GM12878 (cell line): Measurements from ENCODE around the gene RAB29. TPM values are rescaled to one million over a fixed set of nuclear protein-coding genes. Genes with fewer than 3 reads are reported as not detected.

Experiments
- ATAC-seq: fragments of 200-7000 bp; cut with Tn5 transposase; 3 replicates; pipeline ENCODE4 v1.9.1; 2020; ENCODE audit warnings: mild to moderate bottlenecking, moderate library complexity
- BruUV-seq: library from RNA; stranded (reverse); fragments of 400-500 nt; replicated peaks from 2 replicates; lab custom pipeline; 2021; lab: Mats Ljungman, UMichigan
- CTCF ChIA-PET: fragments of 300-600 bp; sonication (Branson Sonifier 250); formaldehyde crosslinking; extraction: SDS; loops from one replicate; lab custom pipeline; 2021; ENCODE audit warnings: inconsistent platforms; lab: Yijun Ruan, JAX
- POLR2A ChIA-PET: fragments of 350-600 bp; formaldehyde crosslinking; extraction: SDS; loops from one replicate; lab custom pipeline; 2021; ENCODE audit warnings: inconsistent platforms; lab: Charles Lee
- RAD21 ChIA-PET: fragments of 300-600 bp; sonication (Branson Sonifier 250); formaldehyde crosslinking; loops from one replicate; lab custom pipeline; 2023; ENCODE audit warnings: antibody characterized with exemption; ENCODE audit not compliant: unreplicated experiment; lab: Charles Lee
- SMC1A ChIA-PET: fragments of 300-600 bp; sonication (Branson Sonifier 250); formaldehyde crosslinking; loops from one replicate; lab custom pipeline; 2023; ENCODE audit not compliant: unreplicated experiment, uncharacterized antibody; lab: Charles Lee
- DNase-seq: peaks from one replicate; pipeline ENCODE4 v3.0.0-alpha.2; 2011; ENCODE audit warnings: low read depth, low spot score
- FAIRE-seq: peaks from 3 replicates; lab custom pipeline; 2011; peaks lifted over from hg19 to GRCh38; lab: Jason Lieb, UNC
- H2AFZ ChIP-seq: 2 replicates; pipeline ENCODE4 v1.6.0; 2011; ENCODE audit warnings: low read depth, low read length, control low read depth; ENCODE audit not compliant: control insufficient read depth
- H3K27ac ChIP-seq: 2 replicates; pipeline ENCODE4 v1.5.1; 2011; ENCODE audit warnings: control low read depth; ENCODE audit not compliant: control insufficient read depth, insufficient read depth
- H3K27me3 ChIP-seq, 2 experiments: replicated peaks in 1 of 2; 2 replicates each; pipeline versions ENCODE4 v1.6.0 to v1.6.1; 2011; ENCODE audit warnings: low read length in 1 of 2; ENCODE audit not compliant: control insufficient read depth in 2 of 2, insufficient read depth in 2 of 2
- H3K36me3 ChIP-seq, 2 experiments: 2 replicates each; pipeline ENCODE4 v1.5.1; 2011; ENCODE audit warnings: low read length in 1 of 2; ENCODE audit not compliant: control insufficient read depth in 2 of 2, insufficient read depth in 2 of 2
- H3K4me1 ChIP-seq: 2 replicates; pipeline ENCODE4 v1.6.1; 2011; ENCODE audit warnings: mild to moderate bottlenecking, low read length, moderate library complexity, mixed read lengths; ENCODE audit not compliant: control insufficient read depth, insufficient read depth
- H3K4me2 ChIP-seq: 2 replicates; pipeline ENCODE4 v1.6.0; 2011; ENCODE audit warnings: control low read depth; ENCODE audit not compliant: control insufficient read depth, insufficient read depth
- H3K4me3 ChIP-seq: fragments of 200-600 bp; sonication (generic); 2 replicates; pipeline ENCODE4 v1.5.1; 2016
- H3K79me2 ChIP-seq: 2 replicates; pipeline ENCODE4 v1.6.0; 2011; ENCODE audit warnings: low read length; ENCODE audit not compliant: control insufficient read depth, insufficient read depth
- H3K9ac ChIP-seq: 2 replicates; pipeline ENCODE4 v1.8.0; 2011; ENCODE audit warnings: low read length, control low read depth, mixed read lengths; ENCODE audit not compliant: control insufficient read depth, insufficient read depth
- H3K9me3 ChIP-seq: replicated peaks from 3 replicates; pipeline ENCODE4 v1.5.1; 2011; ENCODE audit warnings: mild to moderate bottlenecking, low read length; ENCODE audit not compliant: control insufficient read depth, insufficient read depth
- H4K20me1 ChIP-seq: 2 replicates; pipeline ENCODE4 v1.6.0; 2011; ENCODE audit not compliant: control insufficient read depth, insufficient read depth
- BHLHE40 ChIP-seq, 2 experiments: fragments of 450-650 bp in 1 of 2; IDR thresholded peaks; 2 replicates each; pipeline ENCODE4 v1.6.1; 2011 to 2017; ENCODE audit warnings: low read depth in 2 of 2, borderline replicate concordance in 1 of 2, improper control_type of control experiment in 1 of 2, low read length in 1 of 2, mild to moderate bottlenecking in 1 of 2
- CREB1 ChIP-seq: IDR thresholded peaks from 2 replicates; pipeline ENCODE4 v1.6.1; 2012; ENCODE audit warnings: low read depth, mild to moderate bottlenecking, inconsistent platforms
- LARP7 ChIP-seq: fragments of 450-650 bp; IDR thresholded peaks from 2 replicates; pipeline ENCODE4 v1.6.1; 2017; ENCODE audit warnings: mild to moderate bottlenecking
- MEF2A ChIP-seq: IDR thresholded peaks from 2 replicates; pipeline ENCODE4 v1.6.1; 2011; ENCODE audit warnings: low read depth, mild to moderate bottlenecking, low read length, moderate library complexity; ENCODE audit not compliant: insufficient read depth
- MTA2 ChIP-seq: fragments of 450-650 bp; IDR thresholded peaks from 2 replicates; pipeline ENCODE4 v1.6.1; 2016; ENCODE audit warnings: low read depth, mild to moderate bottlenecking, moderate library complexity
- TBL1XR1 ChIP-seq: IDR thresholded peaks from 2 replicates; pipeline ENCODE4 v1.6.1; 2012; ENCODE audit warnings: low read depth, low read length, improper control_type of control experiment
- ZNF24 ChIP-seq: fragments of 450-650 bp; IDR thresholded peaks from 2 replicates; pipeline ENCODE4 v1.6.1; 2017; ENCODE audit warnings: antibody characterized with exemption, mild to moderate bottlenecking
- WGBS: methylation state at CpG from one replicate; pipeline ENCODE4 v1.1.6; 2016; ENCODE audit warnings: low lambda C conversion rate; ENCODE audit not compliant: insufficient replicate concordance, insufficient coverage; ENCODE audit errors: missing lambda C conversion rate; 5-methylcytosine and 5-hydroxymethylcytosine counted together
- in situ Hi-C: fragments of 300-500 bp; cut with MboI; formaldehyde crosslinking; loops from 9 replicates; pipeline ENCODE4 v1.14.3; 2018; ENCODE audit warnings: mixed read lengths
- intact Hi-C: fragments of 100-400 bp; cut with micrococcal nuclease; formaldehyde crosslinking; loops from one replicate; pipeline ENCODE4 v1.14.2; 2022; ENCODE audit not compliant: unreplicated experiment
- polyA plus RNA-seq, 11 experiments: library from polyadenylated mRNA; depleted of rRNA in 4 of 11; unstranded in 6 of 11; stranded (reverse) in 5 of 11; fragments of >200 nt; fragmentation: Nextera tagmentation in 4 of 11; fragmentation: Illumina TruSeq in 1 of 11; extraction: Ambion mirVana in 4 of 11; extraction: Trizol in 1 of 11; gene quantifications; 1 replicate in 1 of 11; 2 replicates in 10 of 11; pipeline versions ENCODE4 v1.2.1 to v1.2.3, GENCODE V29; 2011 to 2016; ENCODE audit warnings: inconsistent platforms in 2 of 11, missing spikeins in 2 of 11, low read depth in 1 of 11
- total RNA-seq, 4 experiments: library from RNA; depleted of rRNA in 3 of 4; stranded (reverse); fragments of >200 nt in 3 of 4; fragmentation: Illumina TruSeq in 1 of 4; extraction: Trizol in 1 of 4; gene quantifications; 2 replicates each; pipeline versions ENCODE4 v1.2.1 to v1.2.3, GENCODE V29; 2013 to 2021
- TF ChIP-seq, protein P1 (sequence below): IDR thresholded peaks from 2 replicates; pipeline ENCODE4 v1.6.1; 2011; ENCODE audit warnings: borderline replicate concordance, low read depth, mild to moderate bottlenecking, moderate library complexity, mixed read lengths, low read length; ENCODE audit not compliant: insufficient read depth; ENCODE audit errors: extremely low read length
- TF ChIP-seq, protein P2 (sequence below): fragments of 450-650 bp; IDR thresholded peaks from 2 replicates; pipeline ENCODE4 v1.6.1; 2017; ENCODE audit warnings: borderline replicate concordance

RAB29 gene
- total and polyA plus RNA-seq, 10 of the 15 experiments (the other 5 are each of a cell fraction or from before 2014, with no cell fraction given): 11.7 to 74.5 (median 15.0) TPM

DNA sequence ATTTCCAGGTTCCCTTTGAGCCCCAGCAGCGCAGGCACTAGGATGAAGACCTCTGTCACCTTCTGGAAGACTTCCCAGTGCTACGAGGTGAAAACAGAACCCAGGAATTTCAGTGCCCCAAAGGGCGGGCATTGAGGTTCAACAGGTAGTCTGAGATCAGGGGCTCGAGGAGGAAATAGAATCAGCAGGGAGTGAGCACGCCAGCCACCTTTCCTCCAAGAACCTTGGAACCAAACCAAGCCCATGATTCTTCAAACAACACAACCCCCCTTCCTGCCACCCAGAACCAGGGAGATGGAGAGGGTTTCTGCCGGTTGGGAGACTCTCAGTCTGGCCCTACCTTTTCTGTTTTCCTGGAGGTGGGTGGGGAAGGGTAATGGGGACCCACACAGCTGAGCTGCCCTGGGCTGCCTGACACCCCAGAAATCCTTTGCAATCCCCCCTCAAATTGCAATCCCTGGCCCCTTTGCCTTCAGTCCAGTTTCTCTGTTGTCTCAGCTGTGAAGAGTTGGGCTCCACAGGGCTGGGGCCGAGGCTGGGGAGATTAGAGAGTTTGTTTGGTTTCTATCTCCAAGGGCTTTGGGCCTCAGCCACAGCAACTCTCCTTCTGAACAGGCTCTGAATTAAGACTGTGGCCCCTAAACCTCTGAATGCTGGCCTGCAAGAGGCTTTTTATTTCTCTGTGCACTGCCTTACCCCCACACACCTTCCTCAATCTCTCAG lies 25.9 kb upstream of the RAB29 start:
- no peak for FAIRE-seq
- no peaks in the 10 kb centered on the region for H3K36me3 ChIP-seq
- in situ Hi-C loops: no loop called here

More for the DNA sequence above, 25.9 kb upstream of the RAB29 start:
- POLR2A ChIA-PET: no interaction called here
- no peaks in the 10 kb centered on the region for H3K27me3 ChIP-seq
- SMC1A ChIA-PET: no interaction called here
- no peak for DNase-seq
- no peak for ATAC-seq
- no peaks in the 10 kb centered on the region for H3K9me3 ChIP-seq
- WGBS: 44% methylated on average over 7 of the region's 7 CpGs
- no peak overlapping the region for H3K4me2 ChIP-seq
- no peak overlapping the region for H2AFZ ChIP-seq
- RAD21 ChIA-PET: no interaction called here
- H4K20me1 ChIP-seq: no peaks in the 10 kb centered on the region
- intact Hi-C loops: no loop called here
- H3K27ac ChIP-seq: no peak overlapping the region
- H3K9ac ChIP-seq: no peak overlapping the region
- CTCF ChIA-PET: no interaction called here
- no TSS peak for BruUV-seq
- no peaks in the 10 kb centered on the region; the same call in 1 of the 2 replicates for H3K4me1 ChIP-seq
- TF ChIP-seq, protein P1, sequence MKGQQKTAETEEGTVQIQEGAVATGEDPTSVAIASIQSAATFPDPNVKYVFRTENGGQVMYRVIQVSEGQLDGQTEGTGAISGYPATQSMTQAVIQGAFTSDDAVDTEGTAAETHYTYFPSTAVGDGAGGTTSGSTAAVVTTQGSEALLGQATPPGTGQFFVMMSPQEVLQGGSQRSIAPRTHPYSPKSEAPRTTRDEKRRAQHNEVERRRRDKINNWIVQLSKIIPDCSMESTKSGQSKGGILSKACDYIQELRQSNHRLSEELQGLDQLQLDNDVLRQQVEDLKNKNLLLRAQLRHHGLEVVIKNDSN: no peak
- TF ChIP-seq TBL1XR1 (no peak), MTA2 (no peak), ZNF24 (no peak), BHLHE40 (IDR thresholded peaks at IDR 0.05; ENCODE audit: borderline replicate concordance in 1 of 2, low read depth in 2 of 2, low read length in 1 of 2) (no peak), LARP7 (no peak), CREB1 (no peak), MEF2A (no peak)
- TF ChIP-seq, protein P2, sequence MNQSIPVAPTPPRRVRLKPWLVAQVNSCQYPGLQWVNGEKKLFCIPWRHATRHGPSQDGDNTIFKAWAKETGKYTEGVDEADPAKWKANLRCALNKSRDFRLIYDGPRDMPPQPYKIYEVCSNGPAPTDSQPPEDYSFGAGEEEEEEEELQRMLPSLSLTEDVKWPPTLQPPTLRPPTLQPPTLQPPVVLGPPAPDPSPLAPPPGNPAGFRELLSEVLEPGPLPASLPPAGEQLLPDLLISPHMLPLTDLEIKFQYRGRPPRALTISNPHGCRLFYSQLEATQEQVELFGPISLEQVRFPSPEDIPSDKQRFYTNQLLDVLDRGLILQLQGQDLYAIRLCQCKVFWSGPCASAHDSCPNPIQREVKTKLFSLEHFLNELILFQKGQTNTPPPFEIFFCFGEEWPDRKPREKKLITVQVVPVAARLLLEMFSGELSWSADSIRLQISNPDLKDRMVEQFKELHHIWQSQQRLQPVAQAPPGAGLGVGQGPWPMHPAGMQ: no peak
- no peak overlapping the region for H3K4me3 ChIP-seq
- no peaks in the 10 kb centered on the region for H3K79me2 ChIP-seq
